Hematopoietic multipotent progenitor cell (in vitro differentiated cells): ENCODE measurements around the gene NFIC. TPM values are rescaled to one million over a fixed set of nuclear protein-coding genes. Genes with fewer than 3 reads are reported as not detected.
"Not testable (repeated sequence)": the region's sequence is repeated elsewhere in the genome, so short reads cannot be mapped to it uniquely, and the experiment has no call there.

Source experiments
- DNase-seq, 3 donors: peaks; one replicate each; pipeline ENCODE4 v3.0.0-alpha.2; 2011 to 2015; ENCODE audit warnings: low read depth in 2 of 3, low spot score in 2 of 3
- total RNA-seq: library from RNA; depleted of rRNA; stranded (reverse); fragments of >200 nt; gene quantifications from one replicate; pipeline ENCODE4 v1.2.3, GENCODE V29; 2012

Gene NFIC
- total RNA-seq, 1 donor: 36.1 TPM

DNA sequence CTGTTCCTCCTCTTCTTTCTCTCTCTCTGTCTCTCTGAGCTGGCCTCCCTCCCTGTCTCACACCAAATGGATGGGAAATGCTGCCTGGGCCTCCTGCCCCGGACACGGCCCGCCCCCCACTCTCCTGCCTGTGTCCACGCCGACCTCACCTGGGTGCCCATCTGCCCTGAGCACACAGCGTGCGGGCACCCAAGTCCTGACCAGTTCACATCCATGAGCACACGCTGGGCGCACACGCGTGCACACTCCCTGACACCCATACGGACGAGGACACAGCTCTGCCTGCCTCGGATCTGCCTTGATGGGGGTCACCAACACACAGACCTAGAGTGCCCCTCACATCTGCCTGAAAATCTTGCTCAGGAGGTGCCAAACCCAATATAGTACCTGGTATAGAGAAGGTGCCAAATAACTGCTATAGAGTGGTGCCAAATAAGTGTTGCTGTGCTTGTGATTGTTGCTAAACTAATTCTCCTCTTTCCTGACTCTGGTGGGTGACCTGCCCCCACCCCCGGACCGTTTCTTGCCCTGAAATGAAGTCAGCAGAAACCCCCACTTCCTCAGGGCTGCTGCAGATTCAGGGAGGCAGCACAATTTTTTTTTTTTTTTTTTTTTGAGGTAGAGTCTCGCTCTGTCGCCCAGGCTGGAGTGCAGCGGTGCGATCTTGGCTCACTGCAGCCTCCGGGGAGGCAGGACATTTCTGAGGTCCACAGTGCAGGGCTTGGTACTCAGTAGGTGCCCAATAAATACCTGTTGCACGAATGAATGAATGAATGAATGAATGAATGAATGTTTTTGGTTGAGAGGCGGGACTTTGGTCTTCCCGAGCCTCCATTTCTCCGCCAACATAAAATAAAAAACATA is 4.6 kb downstream of the NFIC start:
- peak in 2 of 3 donors; percentile 51 to 53 for DNase-seq

DNA sequence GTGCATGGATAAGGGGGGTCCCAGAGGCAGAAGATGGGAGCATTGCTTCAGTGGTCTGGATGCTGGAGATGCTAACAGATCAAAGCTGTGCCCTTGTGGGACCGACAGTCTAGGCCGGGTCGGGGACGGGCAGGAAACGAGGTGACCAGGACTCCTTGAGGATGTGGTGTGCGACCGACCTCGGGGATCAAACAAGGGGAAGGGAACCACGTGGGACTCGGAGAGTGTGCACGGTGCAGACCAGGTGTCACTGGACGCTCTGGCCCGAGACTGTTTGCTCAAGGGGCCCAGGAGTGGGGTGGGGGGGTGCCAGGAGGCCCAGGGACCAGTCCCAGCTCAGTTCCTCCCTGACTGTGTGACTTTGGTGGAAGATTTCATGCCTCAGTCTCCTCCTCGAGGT is 6.0 kb downstream of the NFIC start:
- no peak for DNase-seq

- no peak for DNase-seq
Observed at GRCh38 chr19:3373971-3374368, 7.6 kb downstream of the NFIC start.

DNA sequence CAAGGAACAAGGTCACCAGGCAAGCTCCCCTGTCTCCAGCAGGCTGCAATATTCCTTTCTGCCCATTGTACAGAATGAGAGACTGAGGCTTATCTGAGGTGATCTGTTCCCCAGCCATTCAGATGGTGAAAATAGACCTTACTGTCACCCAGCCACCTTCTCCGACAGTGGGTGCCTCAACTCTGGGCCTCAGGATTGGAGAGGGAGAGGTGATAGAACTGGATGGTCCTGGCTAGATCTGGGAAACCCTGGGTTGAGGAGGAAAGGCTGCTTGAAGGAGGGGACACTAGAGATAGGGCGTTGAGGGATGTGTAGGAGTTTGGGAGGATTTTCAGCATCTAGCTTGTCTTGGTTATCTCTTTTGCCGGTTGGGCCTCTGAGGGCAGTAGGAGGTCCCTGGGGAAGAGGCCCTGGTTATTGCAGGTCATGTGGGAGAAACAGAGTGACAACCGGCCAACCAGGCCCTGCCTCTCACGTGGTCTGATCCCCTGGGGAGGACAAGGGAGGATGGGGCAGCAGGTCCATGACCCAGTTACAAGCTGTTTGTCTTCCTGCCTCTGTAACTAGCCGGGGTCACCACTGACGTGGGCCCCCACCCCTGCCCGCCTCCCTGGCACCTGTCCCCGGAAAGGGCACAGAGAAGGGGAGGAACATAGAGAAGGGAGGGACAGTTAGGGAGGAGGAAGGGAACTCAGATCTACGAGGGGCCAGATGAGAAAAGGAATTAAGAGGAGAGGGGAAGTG is 8.2 kb downstream of the NFIC start:
- DNase-seq: no peak

GRCh38 chr19:3375221-3376090 is 9.1 kb downstream of the NFIC start:
- no peak for DNase-seq

- DNase-seq: not testable (repeated sequence)
Observed at GRCh38 chr19:3376091-3376455, 9.7 kb downstream of the NFIC start.

GRCh38 chr19:3378352-3379150 is 12.2 kb downstream of the NFIC start:
- no peak for DNase-seq

- DNase-seq: no peak
Observed at GRCh38 chr19:3380829-3381228, 14.4 kb downstream of the NFIC start.

- no peak for DNase-seq
Observed at GRCh38 chr19:3381701-3382372, 15.5 kb downstream of the NFIC start.

DNA sequence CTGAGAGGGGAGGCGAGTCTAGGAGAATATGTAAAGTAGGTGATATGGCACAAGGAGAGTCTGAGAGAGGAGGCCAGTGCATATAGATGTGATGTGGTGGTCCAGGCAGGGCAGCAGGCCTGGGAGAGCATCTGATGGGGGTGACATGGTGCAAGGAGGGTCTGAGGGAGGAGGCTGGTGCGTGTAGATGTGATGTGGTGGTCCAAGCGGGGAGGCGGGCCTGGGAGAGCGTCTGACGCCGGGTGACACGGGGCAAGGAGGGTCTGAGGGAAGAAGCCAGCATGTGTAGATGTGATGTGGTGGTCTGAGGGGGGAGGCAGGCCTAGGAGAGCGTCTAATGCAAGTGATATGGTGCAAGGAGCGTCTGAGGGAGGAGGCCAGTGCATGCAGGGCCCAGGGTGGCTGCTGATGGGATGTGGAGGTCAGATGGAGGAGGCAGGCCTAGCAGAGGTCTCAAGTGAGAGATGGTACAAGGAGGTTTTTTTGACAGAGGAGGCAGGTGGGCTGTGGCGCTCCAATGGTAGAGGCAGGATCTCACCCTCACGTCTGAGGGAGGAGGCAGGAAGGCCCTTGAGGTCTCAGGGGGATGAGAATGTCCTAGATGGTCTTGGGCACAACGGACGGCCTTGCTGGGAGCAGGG is 16.2 kb downstream of the NFIC start:
- DNase-seq: no peak

DNA sequence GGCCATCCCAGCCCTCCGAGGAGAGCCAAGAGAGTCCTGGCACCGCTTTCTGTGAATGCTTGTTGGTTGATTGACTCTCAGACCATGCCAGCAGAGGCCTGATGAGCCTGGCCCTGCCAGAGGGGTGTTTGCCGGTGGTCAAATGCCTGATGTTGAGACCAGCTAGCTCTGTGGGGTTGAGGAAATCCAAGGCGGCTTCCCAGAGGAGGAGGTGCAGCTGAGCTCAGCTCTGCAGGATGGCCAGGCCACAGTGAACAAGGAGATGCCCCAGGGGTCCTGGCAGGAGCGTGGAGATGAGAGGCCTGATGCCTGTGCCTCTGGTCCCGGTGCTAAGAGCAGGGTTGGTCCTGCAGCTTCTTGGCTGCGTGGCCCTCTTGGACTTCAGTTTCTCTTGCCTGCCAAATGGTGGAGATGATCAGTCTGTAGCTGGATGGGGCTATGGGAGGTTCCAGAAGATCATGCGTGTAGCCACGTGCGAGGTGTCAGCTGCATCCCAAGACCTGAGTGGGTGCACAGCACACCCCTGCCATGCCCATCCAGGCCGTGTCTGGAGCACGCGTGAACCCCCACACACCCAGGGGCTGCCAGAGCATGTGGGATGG is 16.8 kb downstream of the NFIC start:
- DNase-seq: no peak

GRCh38 chr19:3386447-3387234 is 20.3 kb downstream of the NFIC start:
- no peak for DNase-seq

DNA sequence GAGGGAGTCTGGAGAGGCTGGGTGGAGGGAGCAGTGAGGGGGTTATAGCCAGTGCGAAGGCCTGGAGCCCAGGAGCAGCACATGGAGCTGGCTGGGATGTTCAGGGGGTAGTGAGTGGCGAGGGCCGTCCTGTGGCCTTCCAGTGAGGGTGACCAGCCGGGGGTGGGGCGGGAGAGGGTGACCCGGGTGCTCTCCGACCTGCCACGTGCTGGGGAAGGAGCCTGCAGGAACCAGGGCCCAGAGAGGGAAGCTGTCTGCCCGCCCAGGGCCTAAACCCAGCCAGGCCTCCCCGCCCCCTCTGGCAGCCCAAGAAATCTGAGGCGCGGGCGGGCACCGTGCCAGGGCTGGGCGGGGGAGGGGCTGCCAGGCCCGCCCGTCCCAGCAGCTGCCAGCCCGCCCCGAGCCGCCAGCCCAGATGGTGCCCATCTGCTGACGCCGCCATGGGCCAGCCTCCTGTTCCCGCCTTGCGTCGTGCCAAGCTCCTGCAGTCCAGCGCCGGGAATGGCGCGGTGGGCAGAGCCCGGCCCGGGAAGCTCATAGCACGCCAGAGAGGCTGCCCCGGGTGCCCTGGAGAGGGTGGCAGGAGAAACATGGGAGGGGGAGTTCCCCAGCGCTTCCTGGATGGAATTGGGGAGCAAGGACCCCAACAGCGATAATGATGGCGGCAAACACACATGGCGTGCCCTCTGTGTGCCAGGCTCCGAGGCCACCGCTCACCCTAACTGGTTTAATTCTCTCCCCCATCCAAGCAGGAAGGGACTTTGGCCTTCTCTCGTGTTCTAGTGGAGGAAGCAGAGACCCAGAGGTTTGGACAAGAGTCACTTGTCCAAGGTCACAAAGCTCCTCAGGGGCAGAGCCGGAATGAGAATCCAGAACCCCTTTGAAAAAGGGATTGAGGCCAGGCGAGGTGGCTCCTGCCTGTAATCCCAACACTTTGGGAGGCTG is 21.5 kb downstream of the NFIC start:
- peak in 1 of 3 donors; percentile 20 for DNase-seq

DNA sequence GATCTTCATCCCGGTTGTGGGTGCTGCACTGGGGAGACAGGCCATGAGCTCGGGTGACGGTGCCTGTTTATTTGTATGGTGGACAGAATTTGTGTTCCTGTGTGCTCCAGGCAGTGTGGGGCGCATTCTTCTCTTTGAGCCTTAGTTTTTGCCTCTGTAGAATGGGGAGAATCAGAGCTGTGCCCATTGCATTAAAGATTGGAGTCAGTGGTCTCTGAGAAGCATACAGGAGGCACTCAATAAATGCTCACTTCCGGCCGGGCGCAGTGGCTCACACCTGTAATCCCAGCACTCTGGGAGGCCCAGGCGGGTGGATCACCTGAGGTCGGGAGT is 23.0 kb downstream of the NFIC start:
- DNase-seq: no peak

- DNase-seq: no peak
Observed at GRCh38 chr19:3389876-3390371, 23.5 kb downstream of the NFIC start.

- DNase-seq: not testable (repeated sequence)
Observed at GRCh38 chr19:3391911-3392310, 25.5 kb downstream of the NFIC start.

DNA sequence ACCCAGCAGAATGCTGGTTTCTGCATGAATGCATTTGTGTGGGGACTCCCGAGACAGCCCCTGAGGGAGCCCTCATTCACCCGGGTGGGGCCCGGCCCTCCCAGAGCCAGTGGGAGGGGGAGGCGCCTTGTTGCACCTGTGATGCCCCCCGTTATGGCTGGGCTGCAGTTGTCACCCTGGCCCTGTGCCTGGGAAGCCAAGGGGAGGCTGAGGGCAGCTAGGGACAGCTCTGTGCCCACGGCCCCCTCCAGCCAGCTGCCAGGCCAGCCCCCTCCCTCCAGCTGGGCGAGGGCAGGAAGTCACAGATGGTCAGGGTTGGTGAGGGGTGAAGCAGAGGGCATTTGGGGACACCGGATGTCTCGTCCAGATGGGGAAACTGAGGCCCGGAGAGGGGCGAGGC is 26.1 kb downstream of the NFIC start:
- DNase-seq: no peak
